A204.1 (cell line): Measurements from ENCODE around the gene PRAMEF17.
"Not testable (repeated sequence)": the region's sequence is repeated elsewhere in the genome, so short reads cannot be mapped to it uniquely, and the experiment has no call there.

ENCODE experiments used
- FAIRE-seq: peaks from 2 replicates; lab custom pipeline; 2012; peaks lifted over from hg19 to GRCh38; lab: Jason Lieb, UNC

Gene PRAMEF17

GRCh38 chr1:13389332-13389731 is at the start of gene PRAMEF17:
Gene PRAMEF17 (plus strand): TSS chr1:13389632. CDS start chr1:13389658, 26 bp downstream.
- FAIRE-seq = not testable (repeated sequence)

GRCh38 chr1:13342496-13342895 is 46.9 kb upstream of the PRAMEF17 start:
- not testable (repeated sequence) for FAIRE-seq

- FAIRE-seq = not testable (repeated sequence)
These were observed 42.4 kb upstream of the PRAMEF17 start, which contains the start of gene PRAMEF14 for GRCh38 chr1:13347034-13347433. Gene PRAMEF14 (minus strand): TSS chr1:13347134. CDS start chr1:13345314, 1,820 bp downstream.

- FAIRE-seq = not testable (repeated sequence)
These were observed 36.0 kb upstream of the PRAMEF17 start for GRCh38 chr1:13353476-13353875.

- not testable (repeated sequence) for FAIRE-seq
These were observed 35.0 kb upstream of the PRAMEF17 start for GRCh38 chr1:13354475-13354874.

GRCh38 chr1:13356774-13357173 is 32.7 kb upstream of the PRAMEF17 start:
- FAIRE-seq = not testable (repeated sequence)

- not testable (repeated sequence) for FAIRE-seq
These were observed 27.1 kb upstream of the PRAMEF17 start for GRCh38 chr1:13362364-13362763.

- FAIRE-seq = not testable (repeated sequence)
These were observed 24.5 kb upstream of the PRAMEF17 start for GRCh38 chr1:13364928-13365327.

- not testable (repeated sequence) for FAIRE-seq
These were observed 22.9 kb upstream of the PRAMEF17 start for GRCh38 chr1:13366536-13366935.

GRCh38 chr1:13368544-13368943 is 20.9 kb upstream of the PRAMEF17 start:
- not testable (repeated sequence) for FAIRE-seq

- not testable (repeated sequence) for FAIRE-seq
These were observed 10.4 kb upstream of the PRAMEF17 start for GRCh38 chr1:13378983-13379382.

- FAIRE-seq = not testable (repeated sequence)
These were observed 9.1 kb upstream of the PRAMEF17 start for GRCh38 chr1:13380380-13380779.

- FAIRE-seq = not testable (repeated sequence)
These were observed 3.6 kb downstream of the PRAMEF17 start for GRCh38 chr1:13393004-13393403.

GRCh38 chr1:13394761-13395160 is 5.3 kb downstream of the PRAMEF17 start:
- FAIRE-seq = not testable (repeated sequence)

GRCh38 chr1:13395311-13395710 is 5.9 kb downstream of the PRAMEF17 start:
- not testable (repeated sequence) for FAIRE-seq

GRCh38 chr1:13407811-13408210 is 18.4 kb downstream of the PRAMEF17 start:
- no peak for FAIRE-seq

GRCh38 chr1:13410150-13410549 is 20.7 kb downstream of the PRAMEF17 start, which contains the start of gene PRAMEF20:
Gene PRAMEF20 (plus strand): TSS chr1:13410450. CDS start chr1:13416355, 5,905 bp downstream.
- FAIRE-seq = not testable (repeated sequence)

- FAIRE-seq = no peak
These were observed 41.1 kb downstream of the PRAMEF17 start for GRCh38 chr1:13430495-13430894.

GRCh38 chr1:13432251-13432650 is 42.8 kb downstream of the PRAMEF17 start:
- no peak for FAIRE-seq

- FAIRE-seq = not testable (repeated sequence)
These were observed 44.4 kb downstream of the PRAMEF17 start for GRCh38 chr1:13433694-13434358.

- no peak for FAIRE-seq
These were observed 46.0 kb downstream of the PRAMEF17 start for GRCh38 chr1:13435458-13435857.

GRCh38 chr1:13439104-13439783 is 49.8 kb downstream of the PRAMEF17 start:
- not testable (repeated sequence) for FAIRE-seq
